Ovary (tissue), 9 donors: ENCODE measurements around the gene SPOCK1. TPM values are rescaled to one million over a fixed set of nuclear protein-coding genes. Genes with fewer than 3 reads are reported as not detected.
"Not testable (repeated sequence)": the region's sequence is repeated elsewhere in the genome, so short reads cannot be mapped to it uniquely, and the experiment has no call there.

Source experiments
- DNase-seq, 5 donors: peaks; one replicate each; pipeline ENCODE4 v3.0.0-alpha.2; 2019 to 2020
- H3K27ac ChIP-seq, 2 donors: fragments of 200-600 bp; one replicate each; pipeline versions ENCODE4 v1.5.1 to v1.8.0; 2019 to 2022
- H3K27me3 ChIP-seq: fragments of 200-600 bp; one replicate; pipeline ENCODE4 v1.8.0; 2022
- H3K36me3 ChIP-seq: fragments of 200-600 bp; sonication (generic); one replicate; pipeline ENCODE4 v1.5.1; 2019
- H3K4me1 ChIP-seq: one replicate; pipeline ENCODE4 v1.8.1; 2013; ENCODE audit warnings: mild to moderate bottlenecking, moderate library complexity; ENCODE audit not compliant: insufficient read depth
- H3K4me3 ChIP-seq: fragments of 200-600 bp; sonication (generic); one replicate; pipeline ENCODE4 v1.5.1; 2017
- H3K9me3 ChIP-seq, 2 donors: fragments of 200-600 bp in 1 of 2; sonication (generic) in 1 of 2; one replicate each; pipeline versions ENCODE4 v1.5.1 to v1.8.1; 2013 to 2019; ENCODE audit warnings: mild to moderate bottlenecking in 1 of 2, moderate library complexity in 1 of 2
- EP300 ChIP-seq: sonication (generic); formaldehyde crosslinking; IDR thresholded peaks from one replicate; pipeline ENCODE4 v1.6.1; 2017; ENCODE audit warnings: antibody characterized with exemption
- POLR2A ChIP-seq: fragments of 450-650 bp; IDR thresholded peaks from one replicate; pipeline ENCODE4 v1.6.1; 2017; ENCODE audit warnings: antibody characterized with exemption, mild to moderate bottlenecking, moderate library complexity
- WGBS, 3 donors: extraction: QIAGEN DNeasy Blood & Tissue Kit in 1 of 3; methylation state at CpG; one replicate each; pipeline versions ENCODE4 v1.1.5 to v1.1.7; 2013 to 2017; 5-methylcytosine and 5-hydroxymethylcytosine counted together
- intact Hi-C, 4 donors: fragments of 100-400 bp; cut with DNase I; formaldehyde crosslinking; loops; one replicate each; pipeline versions ENCODE4 v1.11.0 to v1.15.1; 2022 to 2023
- polyA plus RNA-seq, 2 donors: library from polyadenylated mRNA; stranded (reverse); fragments of 200-250 nt in 1 of 2; fragments of 350-450 nt in 1 of 2; fragmentation: Illumina TruSeq in 1 of 2; extraction: RNeasy Lipid Tissue Mini Kit (QIAGEN cat#74804) in 1 of 2; gene quantifications; one replicate each; pipeline ENCODE4 v1.2.3, GENCODE V29; 2013 to 2014
- total RNA-seq, 7 donors: library from RNA; depleted of rRNA in 2 of 7; stranded (reverse); fragments of >200 nt in 2 of 7; fragmentation: NEBNext Ultra II Directional in 3 of 7; extraction: Animal tissue kit (Norgen Biotek cat#: 25700) in 3 of 7; gene quantifications; one replicate each; pipeline versions ENCODE4 v1.1.0 to v1.2.4, GENCODE V29; 2016 to 2023
- TF ChIP-seq, protein P1 (sequence below), 3 donors: fragments of 450-650 bp in 2 of 3; fragments of 200-600 bp in 1 of 3; IDR thresholded peaks; one replicate each; pipeline versions ENCODE4 v1.5.1 to v1.8.0; 2016 to 2022; ENCODE audit warnings: antibody characterized with exemption in 3 of 3, mild to moderate bottlenecking in 1 of 3
- donor health status: DM: no; HTN: no; CAD: no; lungs with moderate emphysema.
- donor health status: DM: no; HTN: no; CAD: no.
- donor health status: Bipolar disorder and iron deficiency.
- donor health status: DM: yes; HTN: yes; CAD: no.
- donor health status: DM: no; HTN: no; CAD: no.
- donor health status: DM: yes; HTN: yes; CAD: no.

Gene SPOCK1
- total and polyA plus RNA-seq, 9 donors: 1.3 to 42.6 (median 10.8) TPM

DNA sequence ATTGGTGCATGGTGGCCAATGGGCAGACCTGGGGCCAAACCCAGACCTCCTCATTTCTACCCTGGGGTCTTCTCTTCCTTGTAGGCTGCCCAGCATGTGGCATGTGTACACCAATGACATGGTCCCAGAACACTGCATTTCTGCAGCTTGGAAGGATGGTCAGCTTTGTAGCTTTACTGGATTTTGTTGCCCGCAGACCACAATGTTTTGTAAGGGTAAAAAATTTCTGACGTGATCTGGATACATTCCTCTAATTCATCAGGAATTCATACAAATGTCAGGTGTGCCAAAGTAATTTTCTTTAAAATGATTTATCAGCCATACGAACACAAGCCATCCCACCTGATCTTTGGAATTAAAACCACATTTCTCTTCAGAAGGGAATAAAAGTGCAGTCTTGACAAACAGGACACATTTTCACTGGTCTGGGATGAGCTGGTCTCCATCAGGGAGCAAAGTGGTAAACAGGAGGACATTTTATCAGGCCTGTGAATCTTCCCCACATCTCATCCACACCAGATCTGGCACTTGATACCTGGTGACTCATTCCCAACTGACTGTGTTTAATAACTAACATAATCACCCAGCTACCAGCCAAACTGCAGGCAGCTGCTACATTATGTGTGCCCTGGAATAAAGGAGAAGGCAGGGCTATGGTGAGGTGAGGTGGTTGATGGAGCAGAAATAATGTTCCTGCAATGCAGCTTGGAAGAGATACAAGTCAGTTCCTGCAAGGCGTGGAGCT lies 103.9 kb downstream of the SPOCK1 start:
- no peaks in the 10 kb centered on the region for H3K4me1 ChIP-seq
- 78 to 82% (median 80%) methylated on average over 4 of the region's 4 CpGs for WGBS, 3 donors
- DNase-seq: no peak
- no peaks in the 10 kb centered on the region for H3K9me3 ChIP-seq
- intact Hi-C loops: no loop called here
- H3K27ac ChIP-seq: no peak overlapping the region
- H3K36me3 ChIP-seq: no peaks in the 10 kb centered on the region
- no peak overlapping the region for H3K4me3 ChIP-seq
- TF ChIP-seq POLR2A (no peak), EP300 (no peak)
- TF ChIP-seq, protein P1, sequence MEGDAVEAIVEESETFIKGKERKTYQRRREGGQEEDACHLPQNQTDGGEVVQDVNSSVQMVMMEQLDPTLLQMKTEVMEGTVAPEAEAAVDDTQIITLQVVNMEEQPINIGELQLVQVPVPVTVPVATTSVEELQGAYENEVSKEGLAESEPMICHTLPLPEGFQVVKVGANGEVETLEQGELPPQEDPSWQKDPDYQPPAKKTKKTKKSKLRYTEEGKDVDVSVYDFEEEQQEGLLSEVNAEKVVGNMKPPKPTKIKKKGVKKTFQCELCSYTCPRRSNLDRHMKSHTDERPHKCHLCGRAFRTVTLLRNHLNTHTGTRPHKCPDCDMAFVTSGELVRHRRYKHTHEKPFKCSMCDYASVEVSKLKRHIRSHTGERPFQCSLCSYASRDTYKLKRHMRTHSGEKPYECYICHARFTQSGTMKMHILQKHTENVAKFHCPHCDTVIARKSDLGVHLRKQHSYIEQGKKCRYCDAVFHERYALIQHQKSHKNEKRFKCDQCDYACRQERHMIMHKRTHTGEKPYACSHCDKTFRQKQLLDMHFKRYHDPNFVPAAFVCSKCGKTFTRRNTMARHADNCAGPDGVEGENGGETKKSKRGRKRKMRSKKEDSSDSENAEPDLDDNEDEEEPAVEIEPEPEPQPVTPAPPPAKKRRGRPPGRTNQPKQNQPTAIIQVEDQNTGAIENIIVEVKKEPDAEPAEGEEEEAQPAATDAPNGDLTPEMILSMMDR (IDR thresholded peaks at IDR 0.05): no peak
- no peaks in the 10 kb centered on the region for H3K27me3 ChIP-seq

DNA sequence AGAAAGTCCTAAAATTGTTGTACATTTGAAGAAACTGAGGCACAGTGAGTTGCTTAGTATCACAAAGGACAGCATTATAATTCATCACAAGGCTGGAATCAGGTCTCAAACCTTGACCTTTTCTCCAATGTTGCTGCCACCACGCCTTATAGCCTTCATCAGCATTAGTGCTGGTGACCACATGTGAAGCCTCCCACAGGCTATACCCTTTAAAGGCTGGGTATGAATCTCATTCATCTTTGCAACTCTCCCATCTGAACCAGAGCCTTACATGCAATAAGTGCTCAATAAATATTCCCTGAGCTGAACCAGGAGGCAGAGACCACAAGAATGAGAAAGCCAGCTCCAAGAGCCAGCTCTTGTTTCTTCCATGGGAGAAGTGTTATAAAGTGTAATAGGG lies 104.7 kb downstream of the SPOCK1 start:
- H3K9me3 ChIP-seq: no peaks in the 10 kb centered on the region
- intact Hi-C loops: no loop called here
- H3K36me3 ChIP-seq: no peaks in the 10 kb centered on the region
- H3K27me3 ChIP-seq: no peaks in the 10 kb centered on the region
- no peak for DNase-seq
- H3K27ac ChIP-seq: no peak overlapping the region
- H3K4me1 ChIP-seq: no peaks in the 10 kb centered on the region
- TF ChIP-seq POLR2A: no peak
- TF ChIP-seq, protein P1 (IDR thresholded peaks at IDR 0.05): no peak
- TF ChIP-seq EP300: no peak
- no peak overlapping the region for H3K4me3 ChIP-seq
- WGBS, 3 donors: 51 to 80% (median 64%) methylated on average over 1 of the region's 1 CpG

DNA sequence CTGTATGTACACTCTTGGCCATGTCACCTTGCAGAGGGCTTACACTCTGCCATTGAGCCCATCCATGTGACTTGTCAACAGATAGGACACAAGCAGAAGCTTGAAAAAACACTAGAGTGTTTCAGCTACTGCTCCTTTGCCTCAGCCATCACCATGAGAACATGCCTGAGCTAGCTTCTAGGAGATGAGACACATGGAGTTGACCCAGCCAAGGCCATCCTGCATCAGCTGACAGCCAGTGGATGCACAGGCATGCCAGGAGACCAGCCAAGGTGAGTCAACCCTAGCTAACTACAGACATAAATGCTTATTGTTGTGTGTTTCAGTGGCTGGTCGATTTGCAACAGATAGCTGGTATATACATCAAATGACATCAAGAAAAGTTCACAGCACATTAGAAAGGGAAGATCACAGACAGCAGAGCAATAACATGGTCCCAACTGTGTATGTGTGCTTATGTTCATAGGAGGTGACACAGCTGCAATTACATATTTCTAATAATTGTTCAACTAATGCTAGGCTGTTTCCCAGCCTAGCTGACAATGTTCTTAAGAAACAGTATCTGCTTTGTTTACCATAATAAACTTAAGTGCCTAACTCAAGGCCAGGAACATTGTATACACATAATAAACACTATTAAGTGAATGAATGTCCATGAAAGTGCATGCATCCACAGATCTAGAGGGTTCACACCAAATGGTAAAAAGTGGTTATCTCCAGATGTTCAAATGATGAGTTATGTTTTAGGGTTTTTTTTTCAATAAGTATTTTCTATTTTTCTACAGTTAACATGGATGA lies 105.7 kb downstream of the SPOCK1 start:
- intact Hi-C loops: no loop called here
- Histone ChIP-seq H3K36me3 (no peaks in the 10 kb centered on the region), H3K9me3 (no peaks in the 10 kb centered on the region), H3K27ac (no peak overlapping the region), H3K4me3 (no peak overlapping the region), H3K4me1 (no peaks in the 10 kb centered on the region), H3K27me3 (no peaks in the 10 kb centered on the region)
- WGBS, 3 donors: 57 to 63% (median 60%) methylated on average over 1 of the region's 1 CpG
- no peak for DNase-seq
- TF ChIP-seq EP300 (no peak), POLR2A (no peak)
- TF ChIP-seq, protein P1 (IDR thresholded peaks at IDR 0.05): no peak

DNA sequence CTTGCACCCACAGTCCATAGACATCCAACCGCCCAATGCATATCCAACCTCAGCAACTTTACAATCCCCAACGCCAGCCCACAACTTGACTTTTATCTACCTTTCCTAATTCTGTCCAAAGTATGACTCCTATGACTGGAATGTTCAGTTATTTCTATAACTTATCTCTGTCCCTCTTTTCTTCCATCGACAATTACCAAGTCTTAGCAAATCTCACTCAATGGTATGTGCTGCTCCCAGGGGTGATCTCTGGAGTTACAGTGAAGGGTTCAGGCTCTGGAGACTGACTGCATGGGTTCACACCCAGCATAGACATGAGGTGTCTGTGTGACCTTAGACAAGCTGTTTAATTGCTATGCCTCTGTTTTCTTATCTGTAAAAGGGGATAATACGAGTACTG lies 106.9 kb downstream of the SPOCK1 start:
- intact Hi-C loops: no loop called here
- no peak for DNase-seq
- no peak overlapping the region for H3K4me3 ChIP-seq

DNA sequence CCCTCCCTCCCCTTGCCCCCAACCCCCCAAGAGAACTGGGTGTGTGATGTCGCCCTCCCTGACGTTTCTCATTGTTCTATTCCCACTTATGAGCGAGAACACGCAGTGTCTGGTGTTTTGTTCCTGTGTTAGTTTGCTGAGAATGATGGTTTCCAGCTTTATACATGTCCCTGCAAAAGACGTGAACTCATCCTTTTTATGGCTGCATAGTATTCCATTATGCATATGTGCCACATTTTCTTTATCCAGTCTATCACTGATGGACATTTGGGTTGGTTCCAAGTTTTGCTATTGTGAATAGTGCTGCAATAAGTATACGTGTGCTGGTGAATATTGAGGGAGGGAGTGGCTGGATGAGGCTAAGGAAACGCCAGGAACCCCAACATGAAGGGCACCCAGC lies 108.1 kb downstream of the SPOCK1 start:
- H3K27ac ChIP-seq, H3K27me3 ChIP-seq, intact Hi-C loops, H3K9me3 ChIP-seq, DNase-seq, H3K4me1 ChIP-seq, H3K4me3 ChIP-seq, H3K36me3 ChIP-seq: not testable (repeated sequence)
- 88 to 93% (median 90%) methylated on average over 7 of the region's 7 CpGs for WGBS, 3 donors

More for the DNA sequence above, 106.9 kb downstream of the SPOCK1 start:
- no peaks in the 10 kb centered on the region for H3K27me3 ChIP-seq
- no peaks in the 10 kb centered on the region for H3K36me3 ChIP-seq
- no peaks in the 10 kb centered on the region for H3K9me3 ChIP-seq
- no peaks in the 10 kb centered on the region for H3K4me1 ChIP-seq
- H3K27ac ChIP-seq: no peak overlapping the region
- WGBS, 3 donors: 72 to 87% (median 82%) methylated on average over 4 of the region's 4 CpGs
- TF ChIP-seq EP300: no peak
- no peak for TF ChIP-seq POLR2A
- TF ChIP-seq, protein P1 (IDR thresholded peaks at IDR 0.05): no peak
